H1 (cell line): ENCODE measurements around the gene RPL32.

Source experiments
- CTCF ChIP-seq, 3 experiments: IDR thresholded peaks; 1 replicate in 2 of 3; 2 replicates in 1 of 3; pipeline versions ENCODE4 v1.5.1 to v1.6.1; 2011; ENCODE audit warnings: low read length in 3 of 3, mild to moderate bottlenecking in 3 of 3, inconsistent platforms in 2 of 3, low read depth in 1 of 3, moderate library complexity in 1 of 3; ENCODE audit not compliant: insufficient read depth in 1 of 3; ENCODE audit errors: control extremely low read depth in 1 of 3
- KDM5A ChIP-seq: fragments of 200-600 bp; IDR thresholded peaks from 2 replicates; pipeline ENCODE4 v1.7.1; 2012; ENCODE audit warnings: mild to moderate bottlenecking, low read length, inconsistent platforms, mixed read lengths
- NANOG ChIP-seq: IDR thresholded peaks from 2 replicates; pipeline ENCODE4 v1.6.1; 2011; ENCODE audit warnings: low read length, low read depth, mild to moderate bottlenecking, inconsistent platforms; ENCODE audit not compliant: insufficient read depth, poor library complexity, severe bottlenecking
- POLR2A ChIP-seq, 2 experiments: IDR thresholded peaks; 1 replicate in 1 of 2; 2 replicates in 1 of 2; pipeline ENCODE4 v1.6.1; 2011; ENCODE audit warnings: low read depth in 2 of 2, low read length in 2 of 2, mild to moderate bottlenecking in 2 of 2; ENCODE audit errors: control extremely low read depth in 1 of 2
- SP2 ChIP-seq: IDR thresholded peaks from 2 replicates; pipeline ENCODE4 v1.6.1; 2012; ENCODE audit warnings: mild to moderate bottlenecking, low read length, inconsistent platforms
- TAF7 ChIP-seq: optimal IDR thresholded peaks from 2 replicates; pipeline ENCODE3; 2011; ENCODE audit warnings: low read depth, mild to moderate bottlenecking, inconsistent platforms, low read length, moderate library complexity, borderline replicate concordance

GRCh38 chr3:12793701-12794100 lies 47.7 kb downstream of the RPL32 start:
- no peak for TF ChIP-seq NANOG
- no peak for TF ChIP-seq POLR2A (IDR thresholded peaks at IDR 0.05; ENCODE audit: control extremely low read depth in 1 of 2, low read depth in 2 of 2, low read length in 2 of 2)
- TF ChIP-seq CTCF (IDR thresholded peaks at IDR 0.05; ENCODE audit: control extremely low read depth in 1 of 3, insufficient read depth in 1 of 3, low read depth in 1 of 3, low read length in 3 of 3): no peak
- TF ChIP-seq SP2: no peak
- no peak for TF ChIP-seq KDM5A
- no peak for TF ChIP-seq TAF7
